NCI-H146 (cell line): ENCODE data around the gene KRT1.
"Not testable (repeated sequence)": the region's sequence is repeated elsewhere in the genome, so short reads cannot be mapped to it uniquely, and the experiment has no call there.

Experiments
- DNase-seq: peaks from one replicate; lab custom pipeline; 2025; lab: John Stamatoyannopoulos, UW

The KRT1 gene

GRCh38 chr12:52680363-52680762 lies at the start of gene KRT1:
KRT1 (minus strand) TSS chr12:52680407; CDS start chr12:52680348, 59 bp downstream.
- DNase-seq, result no peak

- DNase-seq, result no peak
Observed at GRCh38 chr12:52729147-52729546, 48.9 kb upstream of the KRT1 start.

DNA sequence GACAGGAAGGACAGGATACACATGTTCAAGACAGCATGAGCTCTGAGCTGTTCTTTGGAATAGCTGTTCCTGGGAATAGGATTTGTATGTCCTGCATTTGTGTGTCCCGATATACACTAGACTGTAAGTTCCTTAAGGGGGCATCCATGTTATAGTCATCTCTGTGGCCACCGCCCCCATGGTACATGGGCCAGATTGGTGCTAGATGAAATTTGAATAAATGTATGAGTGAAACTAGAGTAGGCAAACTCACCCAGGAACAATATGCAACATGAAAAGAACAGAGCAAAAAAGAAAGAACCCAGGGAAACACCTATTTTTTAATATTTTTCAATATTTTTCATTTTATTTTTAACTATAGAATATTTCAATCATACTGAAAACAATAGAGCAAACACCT lies 48.2 kb upstream of the KRT1 start:
- no peak for DNase-seq

GRCh38 chr12:52727037-52727436 lies 46.8 kb upstream of the KRT1 start:
- no peak for DNase-seq

DNA sequence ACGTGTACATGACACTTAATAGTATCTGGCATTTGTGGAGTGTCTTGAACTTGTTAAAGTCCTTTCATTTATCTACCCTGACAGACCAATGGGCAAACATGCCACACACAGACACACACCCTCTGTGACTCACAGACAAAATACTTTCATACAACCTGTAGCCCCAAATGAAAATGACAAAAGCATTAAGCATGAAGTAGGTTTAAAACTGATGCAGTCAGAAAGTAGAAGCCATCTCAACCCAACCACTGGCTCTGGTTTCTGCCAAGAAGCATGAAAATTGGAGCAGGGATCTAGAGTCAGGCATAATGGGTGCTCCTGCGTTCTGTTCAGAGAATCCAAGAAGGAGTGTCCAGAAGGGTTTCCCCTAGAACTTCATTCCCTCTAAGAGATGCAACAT lies 46.2 kb upstream of the KRT1 start:
- no peak for DNase-seq

DNA sequence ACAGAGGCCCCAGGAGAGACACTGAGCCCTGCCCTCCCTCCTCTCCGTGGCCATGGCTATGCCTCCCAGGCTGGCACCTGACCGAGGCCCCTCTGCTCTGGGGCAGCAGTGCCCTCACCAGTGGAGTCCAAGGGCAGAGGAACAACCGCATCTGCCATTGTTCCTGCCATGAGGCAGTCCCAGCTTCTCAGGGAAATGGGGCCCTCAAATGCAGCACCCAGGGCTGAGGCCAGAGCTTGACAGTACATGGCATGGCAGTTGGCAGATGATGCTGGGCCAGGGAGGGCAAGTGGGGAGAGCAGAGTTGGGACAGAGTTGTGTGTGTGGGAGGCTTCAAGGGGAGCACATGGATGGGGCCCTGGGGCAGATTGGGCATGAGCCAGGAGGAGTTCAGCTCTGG lies 44.2 kb upstream of the KRT1 start:
- DNase-seq, result no peak

DNA sequence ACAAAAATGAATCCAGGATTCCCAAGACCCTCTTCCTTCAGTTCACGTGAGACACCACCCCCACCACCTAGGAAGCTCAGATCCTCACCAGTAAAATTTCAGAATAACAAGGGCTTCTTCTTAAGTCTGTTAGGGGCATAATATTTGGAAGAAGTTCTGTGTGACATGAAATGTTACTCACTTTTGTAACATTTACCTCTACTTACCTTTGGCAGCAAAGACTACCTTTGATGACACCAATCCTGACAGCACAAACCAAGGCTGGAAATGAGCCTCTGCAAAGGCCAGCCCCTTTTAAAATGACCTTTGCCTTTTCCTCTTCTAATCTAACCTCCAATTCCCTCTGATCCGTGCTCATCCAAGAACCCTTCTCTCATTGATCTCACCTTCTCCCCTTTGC lies 42.5 kb upstream of the KRT1 start:
- DNase-seq, result no peak

- DNase-seq, result no peak
Observed at GRCh38 chr12:52721838-52722470, 41.7 kb upstream of the KRT1 start.

GRCh38 chr12:52720365-52720886 lies 40.2 kb upstream of the KRT1 start:
- no peak for DNase-seq

DNA sequence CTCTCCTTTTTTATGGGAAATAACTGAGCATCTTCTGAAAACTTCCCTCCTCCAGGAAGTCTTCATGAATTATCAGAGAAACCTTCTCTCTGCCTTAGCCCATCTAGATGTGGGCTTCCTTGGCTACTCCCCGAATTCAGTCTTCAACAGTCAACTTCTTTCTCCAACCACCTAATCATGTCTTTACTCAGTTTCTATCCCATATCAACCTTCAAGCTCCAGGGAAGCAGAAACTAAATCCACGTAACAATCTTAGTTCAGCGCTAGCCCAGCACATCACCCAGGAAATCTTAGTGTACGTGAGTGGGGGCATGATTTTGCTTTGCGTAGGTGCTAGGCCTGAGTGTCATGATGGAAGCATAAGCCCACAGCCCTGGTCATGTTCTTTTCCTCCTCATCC lies 35.9 kb upstream of the KRT1 start:
- no peak for DNase-seq

GRCh38 chr12:52715416-52715815 lies 35.2 kb upstream of the KRT1 start:
- DNase-seq, result peak; percentile 51

- no peak for DNase-seq
Observed at GRCh38 chr12:52714887-52715281, 34.7 kb upstream of the KRT1 start.

DNA sequence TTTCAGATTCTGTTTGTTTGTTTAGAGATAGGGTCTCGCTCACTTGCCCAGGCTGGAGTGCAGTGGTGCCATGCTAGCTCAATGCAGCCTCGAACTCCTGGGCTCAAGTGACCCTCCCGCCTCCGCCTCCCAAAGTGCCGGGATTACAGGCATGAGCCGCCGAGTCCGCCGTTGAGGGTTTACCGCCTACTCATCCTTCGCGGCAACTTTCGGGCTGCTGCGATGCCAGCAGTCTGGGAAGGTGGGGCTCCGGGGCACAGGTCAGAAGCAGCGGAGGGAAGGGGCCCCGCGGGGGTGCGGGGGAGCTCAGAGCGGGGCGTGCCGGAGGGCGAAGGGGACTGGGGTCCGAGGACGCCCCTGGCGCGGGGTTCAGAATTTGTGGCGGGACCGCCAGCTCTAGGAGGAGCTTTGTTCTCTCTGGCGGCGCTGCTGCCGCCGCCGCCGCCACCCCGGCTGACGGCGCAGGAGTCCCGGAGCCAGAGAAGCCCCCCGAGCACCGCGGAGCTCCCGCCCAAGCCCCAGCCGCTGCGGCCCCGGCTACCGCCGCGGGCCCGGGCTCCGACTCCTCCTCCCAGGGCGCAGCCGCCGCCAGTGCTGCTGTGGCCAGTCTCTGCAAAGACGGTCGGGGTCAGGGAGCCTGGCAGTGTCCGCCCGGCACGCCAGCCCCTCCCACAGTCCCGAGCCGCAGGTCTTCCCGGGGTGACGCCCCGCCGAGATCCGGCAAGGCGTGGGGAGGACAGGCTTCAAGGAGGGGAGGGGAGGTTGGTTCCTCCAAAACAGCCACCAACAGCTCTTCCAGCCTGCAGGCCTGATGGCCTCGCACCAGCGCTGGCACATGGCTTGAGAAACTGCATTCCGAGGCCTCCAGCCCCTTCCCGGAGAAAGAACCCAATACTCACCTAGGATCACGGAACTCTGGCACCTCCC lies 34.0 kb upstream of the KRT1 start:
- DNase-seq, result no peak

DNA sequence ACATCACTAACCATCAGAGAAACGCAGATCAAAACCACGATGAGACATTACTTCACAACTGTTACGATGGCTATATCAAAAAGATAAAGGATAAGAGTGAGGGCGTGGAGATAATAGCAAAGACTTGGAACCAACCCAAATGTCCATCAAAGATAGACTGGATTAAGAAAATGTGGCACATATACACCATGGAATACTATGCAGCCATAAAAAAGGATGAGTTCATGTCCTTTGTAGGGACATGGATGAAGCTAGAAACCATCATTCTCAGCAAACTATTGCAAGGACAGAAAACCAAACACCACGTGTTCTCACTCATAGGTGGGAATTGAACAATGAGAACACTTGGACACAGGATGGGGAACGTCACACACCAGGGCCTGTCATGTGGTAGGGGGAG lies 31.9 kb upstream of the KRT1 start:
- DNase-seq, result not testable (repeated sequence)

GRCh38 chr12:52710730-52711129 lies 30.5 kb upstream of the KRT1 start:
- no peak for DNase-seq

- DNase-seq, result no peak
Observed at GRCh38 chr12:52708010-52708409, 27.8 kb upstream of the KRT1 start.

GRCh38 chr12:52704464-52704863 lies 24.3 kb upstream of the KRT1 start:
- DNase-seq, result no peak

GRCh38 chr12:52703878-52704277 lies 23.7 kb upstream of the KRT1 start:
- no peak for DNase-seq

GRCh38 chr12:52703424-52703823 lies 23.2 kb upstream of the KRT1 start, which contains the start of gene KRT77:
KRT77 (minus strand) TSS chr12:52703524; CDS start chr12:52703434, 90 bp downstream.
- no peak for DNase-seq

DNA sequence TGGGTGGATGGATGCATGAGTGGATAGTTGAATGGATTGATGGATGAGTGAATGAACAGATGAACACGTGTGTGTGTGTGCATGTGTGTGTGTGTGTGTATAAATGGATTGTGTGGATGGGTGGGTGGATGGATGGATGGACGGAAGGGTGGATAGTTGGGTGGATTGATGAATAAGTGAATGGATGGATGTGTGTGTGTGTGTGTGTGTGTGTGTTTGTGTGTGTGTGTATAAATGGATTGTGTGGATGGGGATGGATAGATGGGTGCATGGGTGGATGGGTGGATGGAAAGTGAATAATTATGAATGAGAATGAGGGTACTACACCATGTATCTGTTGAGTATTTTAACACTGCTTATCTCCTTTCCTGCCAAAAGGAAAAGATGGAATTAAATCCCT lies 22.1 kb upstream of the KRT1 start:
- no peak for DNase-seq

GRCh38 chr12:52701281-52701680 lies 21.1 kb upstream of the KRT1 start:
- DNase-seq, result no peak

GRCh38 chr12:52699960-52700359 lies 19.8 kb upstream of the KRT1 start:
- no peak for DNase-seq

GRCh38 chr12:52699373-52699772 lies 19.2 kb upstream of the KRT1 start:
- no peak for DNase-seq
